CD14-positive monocyte (primary cell): Measurements from ENCODE around the gene EIF4EBP3. TPM values are rescaled to one million over a fixed set of nuclear protein-coding genes. Genes with fewer than 3 reads are reported as not detected.

ENCODE experiments used
- DNase-seq, 3 donors: peaks; one replicate each; pipeline ENCODE4 v3.0.0-alpha.2; 2011 to 2022
- H2AFZ ChIP-seq: 2 replicates; pipeline ENCODE4 v1.6.0; 2012; ENCODE audit warnings: mild to moderate bottlenecking, low read depth, low read length, inconsistent platforms; ENCODE audit not compliant: insufficient read depth, poor library complexity, severe bottlenecking
- H3K27ac ChIP-seq, 2 donors: 1 replicate in 1 of 2; 2 replicates in 1 of 2; pipeline ENCODE4 v1.5.1; 2012 to 2013; ENCODE audit warnings: low read length in 2 of 2, control low read depth in 1 of 2, inconsistent platforms in 1 of 2, low read depth in 1 of 2, mild to moderate bottlenecking in 1 of 2
- H3K27me3 ChIP-seq, 2 donors: one replicate each; pipeline versions ENCODE4 v1.6.0 to v1.6.1; 2011 to 2013; ENCODE audit warnings: low read length in 2 of 2; ENCODE audit not compliant: control insufficient read depth in 2 of 2, insufficient read depth in 2 of 2
- H3K36me3 ChIP-seq, 2 donors: replicated peaks in 1 of 2; 1 replicate in 1 of 2; 2 replicates in 1 of 2; pipeline versions ENCODE4 v1.5.1 to v1.6.1; 2012 to 2013; ENCODE audit warnings: low read length in 2 of 2, control low read depth in 1 of 2, inconsistent platforms in 1 of 2, mild to moderate bottlenecking in 1 of 2; ENCODE audit not compliant: insufficient read depth in 2 of 2, control insufficient read depth in 1 of 2
- H3K4me1 ChIP-seq, 2 donors: 1 replicate in 1 of 2; 2 replicates in 1 of 2; pipeline versions ENCODE4 v1.5.1 to v1.6.1; 2012 to 2013; ENCODE audit warnings: low read length in 2 of 2, control low read depth in 1 of 2, inconsistent platforms in 1 of 2, mild to moderate bottlenecking in 1 of 2, moderate library complexity in 1 of 2; ENCODE audit not compliant: insufficient read depth in 2 of 2, control insufficient read depth in 1 of 2
- H3K4me2 ChIP-seq: replicated peaks from 2 replicates; pipeline ENCODE3; 2012; ENCODE audit warnings: low read length, moderate library complexity, mild to moderate bottlenecking; ENCODE audit not compliant: poor library complexity, severe bottlenecking; ENCODE audit errors: extremely low read depth
- H3K4me3 ChIP-seq, 3 experiments: fragments of 200-600 bp in 1 of 3; sonication (generic) in 1 of 3; replicated peaks in 1 of 3; 1 replicate in 2 of 3; 2 replicates in 1 of 3; pipeline ENCODE4 v1.5.1; 2011 to 2013; ENCODE audit warnings: low read length in 3 of 3, mild to moderate bottlenecking in 3 of 3, control low read depth in 2 of 3, low read depth in 2 of 3, inconsistent platforms in 1 of 3, moderate library complexity in 1 of 3
- H3K79me2 ChIP-seq: 2 replicates; pipeline ENCODE4 v1.6.0; 2012; ENCODE audit warnings: mild to moderate bottlenecking, control low read depth, inconsistent platforms, low read length, moderate library complexity; ENCODE audit not compliant: insufficient read depth
- H3K9ac ChIP-seq: 2 replicates; pipeline ENCODE4 v1.6.0; 2017; ENCODE audit warnings: low read length, mild to moderate bottlenecking; ENCODE audit not compliant: insufficient read depth, poor library complexity, severe bottlenecking
- H3K9me3 ChIP-seq, 2 donors: replicated peaks in 1 of 2; 1 replicate in 1 of 2; 2 replicates in 1 of 2; pipeline versions ENCODE4 v1.5.1 to v1.6.1; 2012 to 2013; ENCODE audit warnings: low read length in 2 of 2, control low read depth in 1 of 2; ENCODE audit not compliant: control insufficient read depth in 1 of 2, insufficient read depth in 1 of 2
- H4K20me1 ChIP-seq: 2 replicates; pipeline ENCODE4 v1.6.0; 2012; ENCODE audit warnings: mild to moderate bottlenecking, low read length, control low read depth, moderate library complexity; ENCODE audit not compliant: insufficient read depth
- H3K27ac Mint-ChIP-seq, 7 donors: one replicate each; pipeline ENCODE4 v1.8.0; 2020; ENCODE audit warnings: mild to moderate bottlenecking in 7 of 7, mixed read lengths in 7 of 7, moderate library complexity in 6 of 7, inconsistent platforms in 2 of 7
- H3K27me3 Mint-ChIP-seq, 3 donors: one replicate each; pipeline ENCODE4 v1.8.0; 2021 to 2022; ENCODE audit warnings: low read depth in 3 of 3, mild to moderate bottlenecking in 3 of 3, mixed read lengths in 3 of 3, moderate library complexity in 3 of 3, inconsistent platforms in 1 of 3
- H3K36me3 Mint-ChIP-seq, 2 donors: one replicate each; pipeline ENCODE4 v1.8.0; 2020; ENCODE audit warnings: mixed read lengths in 2 of 2, inconsistent platforms in 1 of 2, mild to moderate bottlenecking in 1 of 2
- H3K4me1 Mint-ChIP-seq: one replicate; pipeline ENCODE4 v1.8.0; 2020; ENCODE audit warnings: mild to moderate bottlenecking, mixed read lengths
- H3K4me3 Mint-ChIP-seq, 2 donors: one replicate each; pipeline ENCODE4 v1.8.0; 2020; ENCODE audit warnings: mild to moderate bottlenecking in 2 of 2, mixed read lengths in 2 of 2, moderate library complexity in 1 of 2
- H3K9me3 Mint-ChIP-seq, 7 donors: one replicate each; pipeline ENCODE4 v1.8.0; 2020 to 2022; ENCODE audit warnings: mixed read lengths in 7 of 7, mild to moderate bottlenecking in 6 of 7, moderate library complexity in 6 of 7, inconsistent platforms in 2 of 7
- CTCF ChIP-seq: fragments of 200-600 bp; IDR thresholded peaks from one replicate; pipeline ENCODE4 v1.8.0; 2022; ENCODE audit warnings: antibody characterized with exemption, mild to moderate bottlenecking
- WGBS: methylation state at CpG from one replicate; pipeline ENCODE4 v1.1.5; 2013; ENCODE audit warnings: missing lambda C conversion rate; ENCODE audit not compliant: insufficient coverage; 5-methylcytosine and 5-hydroxymethylcytosine counted together
- intact Hi-C, 2 donors: fragments of 100-400 bp; cut with micrococcal nuclease; formaldehyde crosslinking; loops; one replicate each; pipeline versions ENCODE4 v1.15.0 to v1.15.1; 2023
- polyA plus RNA-seq, 3 donors: library from polyadenylated mRNA; depleted of rRNA in 1 of 3; unstranded in 2 of 3; stranded (reverse) in 1 of 3; fragments of 300-500 nt in 2 of 3; fragments of >200 nt in 1 of 3; fragmentation: Illumina TruSeq in 2 of 3; gene quantifications; 1 replicate in 2 of 3; 2 replicates in 1 of 3; pipeline ENCODE4 v1.2.3, GENCODE V29; 2012 to 2021

EIF4EBP3 gene
- polyA plus RNA-seq, 3 donors, result 22.8 to 46.0 (median 41.9) TPM

DNA sequence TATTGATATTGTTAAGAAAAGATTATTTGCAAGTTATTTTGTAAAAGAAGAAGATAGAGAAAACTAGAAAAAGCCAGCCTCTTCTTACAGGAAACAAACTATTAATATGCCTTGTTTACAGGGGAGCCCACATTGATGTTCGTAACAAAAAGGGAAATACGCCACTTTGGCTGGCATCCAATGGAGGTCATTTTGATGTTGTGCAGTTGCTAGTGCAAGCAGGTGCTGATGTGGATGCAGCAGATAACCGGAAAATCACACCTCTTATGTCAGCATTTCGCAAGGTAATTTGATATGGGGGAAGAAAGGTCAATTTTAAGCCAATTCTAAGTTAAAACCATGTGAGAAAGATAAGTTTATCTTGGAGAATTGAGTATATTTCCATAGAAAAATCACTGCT, 37.6 kb upstream of the EIF4EBP3 start:
- Mint-ChIP-seq H3K9me3 (peaks cover 0 to 14% (median 2%) of the 10 kb centered on the region in 7 donors), H3K36me3 (peaks cover 78 to 92% of the 10 kb centered on the region in 2 donors), H3K4me1 (no peaks in the 10 kb centered on the region), H3K27ac (no peak overlapping the region), H3K4me3 (no peak overlapping the region), H3K27me3 (no peaks in the 10 kb centered on the region)
- Histone ChIP-seq H3K27ac (no peak overlapping the region), H3K36me3 (peaks cover 98 to 100% of the 10 kb centered on the region in 2 donors), H3K9ac (no peak overlapping the region), H3K79me2 (no peaks in the 10 kb centered on the region), H3K4me1 (no peaks in the 10 kb centered on the region), H3K4me3 (no peak overlapping the region), H3K4me2 (no peak overlapping the region), H4K20me1 (peaks cover 2% of the 10 kb centered on the region), H2AFZ (no peak overlapping the region), H3K27me3 (no peaks in the 10 kb centered on the region), H3K9me3 (peaks cover 0 to 4% of the 10 kb centered on the region in 2 donors)
- TF ChIP-seq CTCF, result no peak
- DNase-seq, result no peak
- intact Hi-C loops, result no loop called here
- no CpG with 5 or more reads among the region's 4 CpGs for WGBS

- intact Hi-C loops, result no loop called here
- H3K27ac Mint-ChIP-seq, result no peak overlapping the region
- no peaks in the 10 kb centered on the region for H3K4me1 ChIP-seq
- H3K36me3 Mint-ChIP-seq, result peaks cover 67 to 77% of the 10 kb centered on the region in 2 donors
- no peak overlapping the region for H3K4me3 ChIP-seq
- no peak overlapping the region for H2AFZ ChIP-seq
- no peak for DNase-seq
- 100% methylated on average over 1 of the region's 2 CpGs for WGBS
- no peak overlapping the region for H3K4me2 ChIP-seq
- H3K9me3 Mint-ChIP-seq, result peaks cover 4 to 17% (median 11%) of the 10 kb centered on the region in 7 donors
- H3K27ac ChIP-seq, result no peak overlapping the region
- H3K4me1 Mint-ChIP-seq, result no peaks in the 10 kb centered on the region
- no peak overlapping the region for H3K9ac ChIP-seq
- H3K9me3 ChIP-seq, result peaks cover 0 to 4% of the 10 kb centered on the region in 2 donors
- no peak overlapping the region for H3K4me3 Mint-ChIP-seq
- no peaks in the 10 kb centered on the region for H3K27me3 Mint-ChIP-seq
- peaks cover 73 to 76% of the 10 kb centered on the region in 2 donors for H3K36me3 ChIP-seq
- no peaks in the 10 kb centered on the region for H4K20me1 ChIP-seq
- no peaks in the 10 kb centered on the region for H3K27me3 ChIP-seq
- no peaks in the 10 kb centered on the region for H3K79me2 ChIP-seq
- TF ChIP-seq CTCF, result no peak
Observed at GRCh38 chr5:140513124-140513523, 34.3 kb upstream of the EIF4EBP3 start.
